Loucy (cell line): Measurements from ENCODE around the gene MYL10.

Experiments used
- CTCF ChIP-seq: fragments of 200-600 bp; sonication (generic); conservative IDR thresholded peaks from 2 replicates; pipeline ENCODE4 v1.5.1; 2014; ENCODE audit warnings: mild to moderate bottlenecking, antibody characterized with exemption, low read length
- EZH2phosphoT487 ChIP-seq: fragments of 200-600 bp; IDR thresholded peaks from 2 replicates; pipeline ENCODE4 v1.6.1; 2018; ENCODE audit warnings: antibody characterized with exemption, mild to moderate bottlenecking, moderate library complexity, borderline replicate concordance

GRCh38 chr7:101659706-101660105, 30.6 kb upstream of the MYL10 start:
- TF ChIP-seq CTCF (no peak), EZH2phosphoT487 (no peak)
